ENCODE measurements around the gene EFNA4.

Gene EFNA4

GRCh38 chr1:155034318-155035208, 29.0 kb upstream of the EFNA4 start:
- no peak for DNase-seq

GRCh38 chr1:155035936-155036335, 27.6 kb upstream of the EFNA4 start:
- DNase-seq, result no peak

- DNase-seq, result no peak
These were observed 26.5 kb upstream of the EFNA4 start for GRCh38 chr1:155037043-155037442.

- DNase-seq, result no peak
These were observed 25.6 kb upstream of the EFNA4 start for GRCh38 chr1:155037851-155038441.

GRCh38 chr1:155038602-155039307, 24.8 kb upstream of the EFNA4 start:
- DNase-seq, result no peak

- DNase-seq, result no peak
These were observed 24.3 kb upstream of the EFNA4 start for GRCh38 chr1:155039308-155039669.

GRCh38 chr1:155040358-155041093, 23.0 kb upstream of the EFNA4 start:
- no peak for DNase-seq

GRCh38 chr1:155042789-155043188, 20.8 kb upstream of the EFNA4 start:
- DNase-seq, result no peak

GRCh38 chr1:155043301-155043702, 20.2 kb upstream of the EFNA4 start:
- no peak for DNase-seq

GRCh38 chr1:155043793-155044192, 19.7 kb upstream of the EFNA4 start:
- DNase-seq, result no peak

GRCh38 chr1:155044365-155044764, 19.2 kb upstream of the EFNA4 start:
- DNase-seq, result no peak

- DNase-seq, result no peak
These were observed 18.5 kb upstream of the EFNA4 start for GRCh38 chr1:155044812-155045657.

- DNase-seq, result no peak
These were observed 14.8 kb upstream of the EFNA4 start for GRCh38 chr1:155048449-155049334.

- DNase-seq, result no peak
These were observed 13.6 kb upstream of the EFNA4 start for GRCh38 chr1:155049651-155050559.

- DNase-seq, result no peak
These were observed 12.8 kb upstream of the EFNA4 start, which contains the start of gene ADAM15 for GRCh38 chr1:155050560-155051341. ADAM15 (plus strand) TSS chr1:155051316; CDS start chr1:155051387, 71 bp downstream.

GRCh38 chr1:155051342-155051776, 12.2 kb upstream of the EFNA4 start:
- DNase-seq, result no peak

- DNase-seq, result no peak
These were observed 11.7 kb upstream of the EFNA4 start for GRCh38 chr1:155051777-155052398.
